Right renal cortex interstitium (tissue), 3 donors: Measurements from ENCODE around the gene PRKCA. TPM values are rescaled to one million over a fixed set of nuclear protein-coding genes. Genes with fewer than 3 reads are reported as not detected.
"Not testable (repeated sequence)": the region's sequence is repeated elsewhere in the genome, so short reads cannot be mapped to it uniquely, and the experiment has no call there.

ENCODE experiments used
- DNase-seq, 3 donors: peaks; one replicate each; pipeline ENCODE4 v3.0.0-alpha.2; 2013; ENCODE audit warnings: low read depth in 3 of 3, low spot score in 2 of 3
- polyA plus RNA-seq, 3 donors: library from polyadenylated mRNA; unstranded; fragments of 120-200 nt; gene quantifications; one replicate each; pipeline ENCODE4 v1.2.1, GENCODE V29; 2013; ENCODE audit not compliant: insufficient read length in 3 of 3

The PRKCA gene
- polyA plus RNA-seq, 3 donors, result 22.8 to 24.1 (median 23.8) TPM

DNA sequence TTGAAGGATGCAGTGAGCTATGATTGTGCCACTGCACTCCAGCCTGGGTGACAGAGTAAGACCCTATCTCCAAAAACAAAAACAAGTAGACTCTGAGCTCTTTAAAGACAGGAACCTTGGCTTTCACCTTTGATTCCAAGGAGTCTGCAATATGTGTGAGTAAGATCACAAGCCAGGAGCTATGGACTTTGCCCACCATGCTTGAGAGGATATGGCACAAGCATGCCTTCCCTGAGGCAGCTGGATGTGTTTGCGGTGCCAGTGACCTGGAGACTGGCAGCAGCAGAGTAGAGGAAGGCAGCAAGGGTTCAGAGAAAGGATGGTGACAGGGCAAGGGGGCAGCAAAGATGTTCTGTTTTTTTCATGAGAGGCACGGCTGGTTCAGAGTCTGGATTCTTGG lies 14.5 kb upstream of the PRKCA start:
- no peak for DNase-seq

DNA sequence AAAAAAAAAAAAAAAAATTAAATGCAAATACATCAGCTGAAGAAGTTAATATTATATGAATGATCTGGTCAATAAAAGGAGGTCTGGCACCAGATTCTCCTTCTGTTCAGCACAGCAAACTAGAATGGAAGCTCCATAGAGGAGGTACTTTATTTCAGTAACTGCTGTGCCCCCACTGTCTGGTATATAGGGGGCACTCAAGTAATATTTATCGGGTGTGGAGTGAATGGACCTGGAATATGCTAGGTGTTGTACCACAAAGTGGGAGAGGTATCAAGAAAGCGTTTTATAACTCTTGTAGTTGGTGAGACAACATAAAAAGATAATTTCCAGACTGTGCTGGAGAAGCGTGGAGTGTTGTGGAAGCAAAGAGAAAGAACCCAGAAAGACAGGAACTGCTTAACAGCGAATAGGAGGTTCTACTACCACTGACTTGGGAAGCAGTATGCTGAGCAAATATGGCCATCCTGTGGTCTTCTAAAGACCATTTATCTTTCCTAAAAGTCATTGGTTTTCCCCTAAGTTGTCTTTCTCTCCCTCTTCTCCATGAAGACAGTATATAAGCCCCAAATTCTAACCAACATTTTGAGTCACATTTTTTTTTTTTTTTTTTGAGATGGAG lies 12.2 kb upstream of the PRKCA start:
- DNase-seq, result no peak

DNA sequence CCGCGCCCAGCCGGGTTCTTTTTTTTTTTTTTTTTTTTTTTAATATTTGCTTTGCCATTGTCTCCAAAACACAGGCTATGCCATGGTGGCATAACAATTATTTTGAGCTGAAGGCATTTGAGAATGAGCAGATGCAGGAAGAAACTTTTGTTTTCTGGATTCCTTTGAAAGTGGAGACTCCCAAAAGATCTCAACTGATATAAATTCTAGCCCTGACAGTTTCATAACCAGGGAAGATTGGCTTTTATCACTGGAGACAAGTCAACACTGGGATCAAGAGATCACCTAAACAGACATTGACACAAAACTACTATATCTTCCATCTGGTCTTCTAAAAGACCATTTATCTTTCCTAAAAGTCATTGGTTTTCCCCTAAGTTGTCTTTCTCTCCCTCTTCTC lies 10.1 kb upstream of the PRKCA start:
- DNase-seq, result no peak

DNA sequence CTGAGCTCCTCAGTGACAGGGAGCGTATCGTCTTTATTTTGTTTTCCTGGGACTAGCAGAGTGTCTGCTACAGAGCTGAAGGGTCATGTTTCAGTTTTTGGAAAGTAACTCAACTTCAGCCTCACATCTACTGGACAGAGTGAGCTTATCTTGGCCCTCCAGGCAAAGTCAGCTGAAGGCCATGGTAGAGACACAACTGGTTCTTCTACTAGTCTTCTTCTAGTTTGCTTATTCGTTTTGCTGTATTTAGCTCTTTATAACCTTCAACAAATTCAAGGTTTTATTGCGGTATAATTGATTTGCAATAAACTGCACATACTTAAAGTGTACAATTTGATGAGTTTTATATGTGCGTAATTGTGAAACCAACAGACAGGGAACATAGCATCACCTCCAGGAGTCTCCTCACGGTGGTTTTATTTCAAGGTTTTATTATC lies 6.1 kb upstream of the PRKCA start:
- no peak for DNase-seq

DNA sequence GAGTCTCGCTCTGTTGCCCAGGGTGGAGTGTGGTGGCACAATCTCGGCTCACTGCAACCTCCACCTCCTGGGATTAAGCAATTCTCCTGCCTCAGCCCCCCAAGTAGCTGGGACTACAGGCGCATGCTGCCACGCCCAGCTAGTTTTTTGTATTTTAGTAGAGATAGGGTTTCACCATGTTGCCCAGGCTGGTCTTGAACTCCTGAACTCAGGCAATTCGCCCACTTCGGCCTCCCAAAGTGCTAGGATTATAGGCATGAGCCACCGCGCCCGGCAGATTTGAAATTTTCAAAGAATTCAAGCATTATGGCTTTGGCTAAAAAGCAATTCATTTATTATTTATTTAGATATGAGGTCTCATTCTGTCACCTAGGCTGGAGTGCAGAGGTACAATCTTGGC lies 5.0 kb upstream of the PRKCA start:
- DNase-seq, result not testable (repeated sequence)

DNA sequence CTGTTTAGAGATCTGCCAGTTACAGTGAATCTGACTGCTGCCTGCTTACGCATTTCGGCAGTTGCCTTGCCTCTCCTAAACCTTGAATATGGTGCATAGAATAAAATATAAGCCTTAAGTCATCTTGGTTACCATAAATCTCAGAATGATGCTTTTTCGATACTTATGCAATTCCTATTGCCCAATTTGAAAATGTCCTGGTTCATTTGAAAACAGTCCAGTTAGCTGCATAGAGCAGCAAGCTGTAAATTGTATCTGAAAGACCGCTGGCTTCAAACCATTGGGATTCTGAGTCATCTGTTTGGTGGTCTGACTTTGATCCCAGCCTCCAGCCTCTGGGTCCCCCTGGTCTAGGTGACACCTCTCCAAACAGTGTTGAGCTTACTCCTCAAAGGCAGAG lies 2.7 kb upstream of the PRKCA start:
- no peak for DNase-seq

DNA sequence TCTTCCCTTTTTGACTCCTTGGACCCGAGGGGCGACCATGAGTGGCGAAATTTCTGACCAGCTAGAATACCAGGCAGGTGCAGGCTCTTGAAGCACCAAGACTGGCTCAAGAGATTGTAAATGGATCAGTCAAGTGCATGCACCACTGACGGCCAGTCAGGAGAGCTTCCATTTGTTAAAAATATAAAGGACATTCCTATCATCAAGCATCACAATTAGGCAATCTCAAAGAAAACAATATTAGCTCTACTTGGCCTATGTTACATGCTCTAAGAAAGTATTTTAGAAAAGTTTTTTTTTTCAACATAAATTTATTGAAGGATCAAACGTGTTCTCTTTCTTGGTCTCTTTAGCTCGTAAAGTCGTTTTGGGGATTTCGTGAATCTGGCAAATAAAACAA lies 1.5 kb upstream of the PRKCA start:
- DNase-seq, result no peak

DNA sequence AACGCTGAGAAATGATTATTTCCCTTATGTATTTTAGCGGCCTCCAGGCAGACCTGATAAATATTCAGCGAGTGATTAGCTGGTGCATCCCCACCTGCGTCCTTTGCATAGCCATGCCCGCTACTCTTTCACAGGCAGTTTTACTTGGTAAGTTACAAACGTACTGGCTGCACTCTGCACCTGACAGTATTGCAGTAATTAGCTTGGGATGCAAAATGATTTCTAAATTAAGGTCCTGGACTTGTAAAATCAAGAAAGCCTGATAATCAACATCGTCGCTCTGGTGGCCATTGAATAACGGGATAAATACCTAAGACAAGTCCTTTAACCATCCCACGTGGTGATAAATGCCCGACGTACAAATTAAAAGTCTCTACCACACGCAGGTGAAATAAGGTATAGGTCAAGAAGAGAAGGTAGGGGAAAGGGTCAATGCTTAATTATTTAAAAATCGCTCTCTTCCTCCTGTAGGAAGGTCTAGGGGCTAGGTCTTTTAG lies 998 bp upstream of the PRKCA start:
- DNase-seq, result no peak

DNA sequence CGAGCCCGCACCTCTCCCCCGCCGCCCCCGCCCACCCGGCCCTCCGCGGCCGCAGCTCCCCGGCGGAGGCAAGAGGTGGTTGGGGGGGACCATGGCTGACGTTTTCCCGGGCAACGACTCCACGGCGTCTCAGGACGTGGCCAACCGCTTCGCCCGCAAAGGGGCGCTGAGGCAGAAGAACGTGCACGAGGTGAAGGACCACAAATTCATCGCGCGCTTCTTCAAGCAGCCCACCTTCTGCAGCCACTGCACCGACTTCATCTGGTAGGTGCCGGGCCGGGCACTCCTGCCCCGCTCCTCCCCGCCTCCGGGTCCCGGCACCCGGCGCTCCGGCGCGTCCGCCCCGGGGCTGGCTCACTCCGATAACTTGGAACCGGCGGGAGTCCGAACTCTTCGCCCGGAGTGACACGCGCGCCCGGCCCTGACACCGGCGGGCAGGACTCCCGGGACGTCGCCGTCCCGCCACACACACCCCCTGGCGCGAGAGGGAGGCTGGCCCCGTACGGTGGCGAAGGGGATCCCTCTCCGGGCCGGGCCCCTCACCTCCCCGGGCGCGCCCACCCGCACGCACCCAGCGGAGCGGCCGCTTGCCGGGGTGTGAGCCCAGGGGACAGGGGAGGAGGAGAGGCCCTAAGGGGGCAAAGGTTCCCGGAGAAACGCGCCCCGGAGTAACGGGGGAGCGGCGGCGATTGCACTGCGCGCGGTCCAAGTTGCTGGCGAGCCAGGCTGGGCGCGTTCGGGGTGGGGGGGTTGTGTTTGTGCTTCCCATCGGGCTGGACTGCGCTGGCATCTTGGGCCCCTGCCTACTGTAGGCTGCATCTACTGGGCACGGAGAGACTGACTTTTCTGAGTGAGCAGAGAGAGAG lies 581 bp downstream of the PRKCA start:
- DNase-seq, result no peak

DNA sequence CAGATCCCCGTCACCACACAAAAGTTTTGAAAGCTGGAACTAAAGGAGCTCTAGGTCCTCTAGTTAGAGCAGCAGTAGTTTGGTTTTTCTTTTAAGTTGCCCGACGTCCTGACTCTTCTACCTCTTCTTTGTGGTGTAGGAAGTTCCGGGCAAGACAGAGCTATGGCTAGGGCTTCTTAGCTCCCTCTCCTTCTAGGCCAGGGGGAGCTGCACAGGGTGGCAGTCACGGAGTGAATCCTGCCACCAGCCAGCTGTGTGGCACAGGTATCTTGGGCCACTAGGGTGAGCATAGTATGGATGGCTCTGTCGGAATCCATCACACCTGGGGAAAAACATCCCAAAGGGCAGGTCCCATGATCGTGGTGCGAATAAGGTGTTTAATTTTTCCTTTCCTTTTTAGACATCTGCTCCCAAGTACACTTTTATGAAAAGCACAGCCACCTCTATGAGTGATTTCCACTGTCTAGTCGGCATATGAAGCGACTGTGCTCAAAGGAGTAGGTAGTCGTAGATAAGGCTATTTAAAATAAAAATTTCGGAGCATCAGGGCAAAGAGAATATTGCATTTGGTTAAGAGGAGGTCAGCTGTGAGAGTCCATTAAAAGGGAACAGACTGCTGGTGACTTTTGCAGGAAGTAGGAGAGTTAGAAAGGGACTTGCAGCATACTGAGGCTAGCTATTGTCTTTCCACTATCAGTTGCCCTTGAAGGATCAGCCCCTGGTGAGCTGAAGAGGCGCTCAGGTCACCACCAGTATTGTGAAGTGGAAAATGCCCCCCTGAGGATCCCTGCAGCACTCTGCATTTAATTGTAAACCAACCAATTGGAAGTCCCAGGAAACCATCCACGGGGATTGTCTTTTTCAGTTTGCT lies 2.1 kb downstream of the PRKCA start:
- DNase-seq, result no peak

DNA sequence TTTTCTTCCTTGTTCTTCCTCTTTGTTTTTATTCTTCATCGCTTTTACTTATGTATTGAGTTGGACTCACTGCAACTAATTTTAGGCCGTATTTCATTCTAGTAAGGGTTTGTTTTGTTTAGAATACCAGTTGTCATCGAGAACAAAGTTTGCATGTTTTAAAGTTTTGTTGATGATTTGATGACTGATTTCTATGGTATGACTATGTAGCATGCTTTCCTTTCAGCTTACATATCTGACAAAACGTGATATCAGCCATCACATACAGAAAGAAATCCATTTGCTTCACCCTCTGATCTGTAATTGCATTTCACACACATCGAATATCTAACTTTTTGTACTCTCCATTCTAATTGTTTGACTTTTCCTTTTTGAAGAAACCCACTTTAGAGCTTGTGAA lies 4.0 kb downstream of the PRKCA start:
- no peak for DNase-seq

DNA sequence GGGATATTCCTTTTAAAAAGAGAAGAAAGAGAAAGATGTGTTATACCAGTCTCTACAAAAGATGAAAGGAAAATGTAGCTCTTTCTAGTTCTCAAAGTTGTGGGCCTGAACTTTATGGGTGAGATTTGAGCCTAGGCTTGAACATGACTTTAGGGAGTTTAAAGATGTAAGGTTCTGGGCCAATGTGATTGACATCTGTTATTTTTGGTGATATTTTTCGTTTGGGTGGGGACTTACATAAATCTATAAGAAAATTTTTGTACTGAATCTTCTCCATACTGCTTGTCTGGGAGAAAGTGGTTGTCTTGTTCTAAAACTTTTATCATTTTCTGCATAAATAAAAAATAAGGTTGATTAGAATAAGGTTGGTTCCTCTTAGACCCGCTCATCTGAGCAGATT lies 4.8 kb downstream of the PRKCA start:
- DNase-seq, result no peak

DNA sequence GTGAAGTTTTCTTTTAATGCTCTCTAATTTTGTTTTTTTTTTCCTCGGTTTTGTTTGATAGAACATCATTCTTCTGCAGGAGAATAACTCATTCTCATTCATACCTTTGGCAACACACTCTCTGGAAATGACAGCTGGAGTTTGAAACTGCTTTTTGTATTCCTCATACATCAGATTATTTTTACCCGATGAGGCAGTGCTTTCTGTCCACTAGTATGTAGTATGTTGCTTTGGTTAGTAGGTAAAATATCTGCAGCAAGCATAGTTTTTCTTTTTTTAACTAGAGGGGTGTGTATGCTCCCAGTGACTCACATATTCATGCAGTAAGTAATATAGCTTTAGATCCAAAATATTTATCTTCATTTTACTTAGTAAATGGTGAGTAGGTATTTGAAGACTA lies 6.4 kb downstream of the PRKCA start:
- no peak for DNase-seq

DNA sequence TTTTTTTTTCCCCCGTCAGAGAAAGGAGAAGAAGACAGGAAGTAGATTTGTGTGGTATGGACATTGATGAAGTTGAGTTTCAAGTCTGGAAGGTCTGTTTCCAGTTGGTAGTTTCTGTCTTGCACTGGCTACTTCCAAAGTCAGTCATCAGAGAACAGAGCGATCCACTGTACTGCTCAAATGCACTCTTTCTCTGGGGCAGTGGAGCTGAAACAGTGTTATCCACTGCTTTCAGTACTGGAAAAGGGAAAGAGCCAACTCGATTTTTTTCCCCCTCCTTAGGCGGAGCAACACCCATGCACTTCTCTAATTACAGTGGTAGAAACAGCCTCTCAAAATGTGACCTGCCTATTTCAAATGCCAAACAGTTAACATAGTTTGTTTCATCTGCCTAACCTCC lies 7.4 kb downstream of the PRKCA start:
- no peak for DNase-seq

DNA sequence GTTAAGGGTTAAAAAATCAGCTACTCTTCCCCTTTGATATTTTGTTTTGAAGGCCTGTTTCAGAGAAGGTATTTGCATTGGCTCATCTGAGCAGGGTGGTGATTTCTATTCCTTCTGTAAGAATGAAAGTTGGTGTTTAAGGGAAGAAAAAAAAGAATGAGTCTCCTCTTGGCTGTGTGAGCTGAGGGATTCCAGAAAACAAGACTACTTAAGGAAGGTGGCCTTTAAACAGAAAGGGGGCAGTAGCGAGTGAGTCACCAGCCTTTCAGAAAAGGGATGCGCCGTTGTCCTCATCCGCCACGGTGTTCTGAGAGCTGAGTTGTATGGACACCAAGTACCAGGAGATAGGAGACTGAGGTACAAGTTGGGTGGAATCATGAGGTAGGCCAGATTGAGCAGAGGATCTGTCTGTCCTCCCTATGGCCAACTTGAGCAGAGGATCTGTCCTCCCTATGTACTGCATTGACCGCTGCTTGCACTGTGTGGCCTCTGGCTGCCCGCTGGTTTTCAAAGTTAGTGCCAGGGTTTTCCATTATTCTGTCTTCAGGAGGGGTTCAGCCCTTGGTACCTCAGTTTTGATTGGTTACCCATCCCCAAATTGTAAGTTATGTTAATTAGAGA lies 8.2 kb downstream of the PRKCA start:
- DNase-seq, result no peak

DNA sequence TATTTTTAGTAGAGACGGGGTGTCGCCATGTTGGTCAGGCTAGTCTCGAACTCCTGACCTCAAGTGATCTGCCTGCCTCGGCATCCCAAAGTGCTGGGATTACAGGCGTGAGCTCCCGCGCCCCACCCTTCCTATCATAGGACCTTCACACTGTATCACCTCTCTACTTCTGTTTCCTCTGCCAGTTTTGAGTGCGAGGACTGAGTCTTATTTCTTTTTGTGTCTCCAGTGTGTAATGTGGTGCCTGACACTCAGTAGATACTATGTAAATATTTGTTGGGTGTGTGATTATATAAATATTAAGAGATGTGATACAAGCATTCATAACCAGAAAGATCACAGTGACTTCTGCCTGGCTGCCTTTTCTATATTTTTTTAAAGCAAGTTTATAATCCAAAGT lies 10.5 kb downstream of the PRKCA start:
- no peak for DNase-seq

DNA sequence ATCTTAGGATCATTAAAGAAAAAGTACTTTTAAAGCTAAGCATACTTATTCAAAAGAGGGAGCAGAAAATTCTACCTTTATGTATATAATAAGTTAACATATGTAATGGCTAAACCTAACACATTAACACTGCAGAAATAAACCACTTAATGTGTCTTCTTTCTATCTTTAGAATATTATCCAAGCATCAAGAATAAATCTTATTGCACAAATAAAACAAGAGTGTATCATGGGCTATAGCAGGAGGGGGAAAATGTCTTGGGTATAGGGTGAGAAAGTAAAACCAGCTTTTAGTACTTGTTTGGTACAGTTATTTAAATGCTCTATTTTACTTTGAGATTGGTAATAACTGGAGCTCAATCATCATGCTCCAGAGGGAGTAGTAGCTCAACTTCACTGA lies 10.9 kb downstream of the PRKCA start:
- no peak for DNase-seq

DNA sequence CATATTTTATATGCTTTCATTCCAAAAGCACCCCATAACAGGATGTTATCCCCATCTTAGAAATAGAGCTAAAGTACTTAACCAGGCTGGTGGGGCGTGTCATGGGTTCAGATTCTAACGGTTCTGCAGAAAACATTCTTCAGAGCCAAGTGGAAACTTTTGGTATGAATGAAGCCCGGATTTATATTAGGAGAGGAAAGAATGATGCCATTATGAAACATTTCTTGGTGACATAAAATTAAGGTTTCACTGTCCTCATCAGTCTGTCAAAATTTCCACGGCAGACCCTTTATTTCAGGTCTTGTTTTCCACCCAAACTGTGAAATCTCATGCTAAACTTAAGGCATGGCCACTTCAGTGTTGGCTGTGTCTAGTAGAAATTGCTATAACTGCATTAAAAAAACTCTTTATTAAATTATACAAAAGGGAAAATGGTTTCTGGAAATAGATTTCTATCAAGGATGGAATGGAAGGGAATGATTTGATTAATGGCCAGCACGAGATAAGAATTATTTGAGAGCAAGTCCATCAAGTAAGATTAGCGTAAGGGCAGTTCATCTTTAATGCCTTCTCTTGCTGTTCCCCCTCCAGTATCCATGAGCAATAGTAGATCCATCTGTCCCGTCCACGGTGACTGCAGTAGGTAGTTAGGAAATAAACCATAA lies 11.7 kb downstream of the PRKCA start:
- DNase-seq, result no peak

DNA sequence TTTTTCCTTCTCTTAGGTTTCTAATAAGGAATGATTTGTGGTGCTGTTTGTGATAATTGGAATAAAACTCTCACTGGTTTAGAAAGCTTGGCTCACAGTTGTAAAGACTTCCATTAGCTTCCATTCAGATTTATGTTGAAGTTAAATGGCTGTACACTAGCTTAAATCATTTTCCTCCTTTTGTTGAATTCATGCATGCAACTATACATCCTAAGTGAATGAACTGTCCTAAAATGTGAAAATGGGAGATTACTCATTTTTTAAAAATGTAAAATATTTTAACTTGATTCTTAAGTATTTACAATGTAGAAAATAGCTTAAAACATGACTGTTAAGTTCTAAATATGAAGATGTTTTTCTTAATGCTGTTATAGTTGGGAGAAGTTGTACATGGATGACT lies 15.2 kb downstream of the PRKCA start:
- no peak for DNase-seq

DNA sequence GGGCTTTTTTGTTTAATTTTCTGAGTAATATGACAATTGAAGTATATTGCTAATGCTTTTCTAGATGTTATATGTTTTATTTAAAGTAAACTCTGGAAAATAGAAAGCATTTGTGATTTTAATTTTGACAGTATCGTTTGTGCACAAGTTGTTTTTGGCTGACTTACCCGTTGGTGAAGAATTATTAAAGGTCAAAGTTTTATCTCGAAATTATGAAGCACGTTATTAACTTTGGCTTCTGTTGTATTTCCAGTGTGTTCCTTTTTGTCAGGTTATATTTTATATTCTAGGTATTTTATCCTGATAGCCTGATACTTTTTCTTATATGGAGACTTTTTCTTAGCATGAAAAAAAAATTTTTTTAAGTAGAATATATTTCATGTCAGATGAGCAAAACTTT lies 16.8 kb downstream of the PRKCA start:
- no peak for DNase-seq
